ENCODE data around the gene ROR2. TPM values are rescaled to one million over a fixed set of nuclear protein-coding genes. Genes with fewer than 3 reads are reported as not detected.

Gene ROR2
- total and polyA plus RNA-seq, 10 donors: 0.65 to 15.6 (median 6.0) TPM

GRCh38 chr9:91746904-91747303, 203.1 kb downstream of the ROR2 start:
- no peak for DNase-seq

GRCh38 chr9:91746357-91746756, 203.7 kb downstream of the ROR2 start:
- WGBS, 5 donors: 81 to 91% (median 82%) methylated on average over 10 of the region's 10 CpGs
- Histone ChIP-seq H3K9me3 (no peaks in the 10 kb centered on the region), H3K27ac (peak overlapping the region in 1 of 8 donors; percentile 4), H3K4me1 (no peaks in the 10 kb centered on the region), H3K4me3 (no peak overlapping the region), H3K27me3 (replicated peaks in 1 of 7) (peaks cover 0 to 11% (median 0%) of the 10 kb centered on the region in 7 donors), H3K36me3 (no peaks in the 10 kb centered on the region)
- intact Hi-C loops (cut with DNase I; ENCODE audit: low total_unique reads): no loop called here
- DNase-seq: no peak
- TF ChIP-seq CTCF (IDR thresholded peaks at IDR 0.05 in 8 of 11, conservative IDR thresholded peaks at IDR 0.05 in 3 of 11): no peak
- TF ChIP-seq POLR2AphosphoS5 (IDR thresholded peaks at IDR 0.05): no peak
- no peak for TF ChIP-seq POLR2A (IDR thresholded peaks at IDR 0.05)

More at GRCh38 chr9:91746904-91747303, 203.1 kb downstream of the ROR2 start:
- intact Hi-C loops (cut with DNase I; ENCODE audit: low total_unique reads): no loop called here
- H3K4me1 ChIP-seq: no peaks in the 10 kb centered on the region
- H3K27ac ChIP-seq: no peak overlapping the region
- TF ChIP-seq POLR2AphosphoS5 (IDR thresholded peaks at IDR 0.05) (no peak), CTCF (IDR thresholded peaks at IDR 0.05 in 8 of 11, conservative IDR thresholded peaks at IDR 0.05 in 3 of 11) (no peak), POLR2A (IDR thresholded peaks at IDR 0.05) (no peak)
- peaks cover 0 to 11% (median 0%) of the 10 kb centered on the region in 7 donors for H3K27me3 ChIP-seq (replicated peaks in 1 of 7)
- H3K9me3 ChIP-seq: no peaks in the 10 kb centered on the region
- no peak overlapping the region for H3K4me3 ChIP-seq
- no peaks in the 10 kb centered on the region for H3K36me3 ChIP-seq
- whole genome bisulfite sequencing, 5 donors: 54 to 61% (median 55%) methylated on average over 8 to 9 of the region's 9 CpGs

GRCh38 chr9:91744114-91744513, 205.9 kb downstream of the ROR2 start:
- no peak overlapping the region for H3K4me3 ChIP-seq
- TF ChIP-seq POLR2A (IDR thresholded peaks at IDR 0.05): no peak
- no peak for TF ChIP-seq CTCF (IDR thresholded peaks at IDR 0.05 in 8 of 11, conservative IDR thresholded peaks at IDR 0.05 in 3 of 11)
- no peak for TF ChIP-seq POLR2AphosphoS5 (IDR thresholded peaks at IDR 0.05)
- H3K4me1 ChIP-seq: no peaks in the 10 kb centered on the region
- H3K27me3 ChIP-seq (replicated peaks in 1 of 7): peaks cover 0 to 11% (median 0%) of the 10 kb centered on the region in 7 donors
- no peak overlapping the region for H3K27ac ChIP-seq
- 91 to 97% (median 93%) methylated on average over 7 of the region's 7 CpGs for WGBS, 5 donors
- intact Hi-C loops (cut with DNase I; ENCODE audit: low total_unique reads): no loop called here
- no peak for DNase-seq
- H3K9me3 ChIP-seq: no peaks in the 10 kb centered on the region
- H3K36me3 ChIP-seq: no peaks in the 10 kb centered on the region

- H3K27me3 ChIP-seq (replicated peaks in 1 of 7): peaks cover 0 to 14% (median 0%) of the 10 kb centered on the region in 7 donors
- TF ChIP-seq CTCF (IDR thresholded peaks at IDR 0.05 in 8 of 11, conservative IDR thresholded peaks at IDR 0.05 in 3 of 11) (no peak), POLR2AphosphoS5 (IDR thresholded peaks at IDR 0.05) (no peak)
- no peaks in the 10 kb centered on the region for H3K36me3 ChIP-seq
- DNase-seq: no peak
- intact Hi-C loops (cut with DNase I; ENCODE audit: low total_unique reads): no loop called here
- no peaks in the 10 kb centered on the region for H3K4me1 ChIP-seq
- no peak overlapping the region for H3K27ac ChIP-seq
- no peaks in the 10 kb centered on the region for H3K9me3 ChIP-seq
- H3K4me3 ChIP-seq: no peak overlapping the region
These were observed 208.5 kb downstream of the ROR2 start for GRCh38 chr9:91741522-91741921.
